A549 (cell line): Measurements from ENCODE around the gene GAK. TPM values are rescaled to one million over a fixed set of nuclear protein-coding genes. Genes with fewer than 3 reads are reported as not detected.

Source experiments
- ATAC-seq, 2 experiments: fragments of 200-7000 bp in 1 of 2; fragments of >200 bp in 1 of 2; cut with Nextera tagmentation in 1 of 2; cut with Tn5 transposase in 1 of 2; 3 replicates each; pipeline versions ENCODE4 v1.8.0 to v1.9.1; 2018 to 2020; ENCODE audit warnings: mild to moderate bottlenecking in 1 of 2, moderate library complexity in 1 of 2
- CTCF ChIA-PET: fragments of 300-600 bp; sonication (Branson Sonifier 250); formaldehyde crosslinking; extraction: SDS; loops from one replicate; lab custom pipeline; 2021; ENCODE audit warnings: antibody characterized with exemption, inconsistent platforms; lab: Yijun Ruan, JAX
- POLR2A ChIA-PET: fragments of 350-600 bp; formaldehyde crosslinking; extraction: SDS; loops from one replicate; lab custom pipeline; 2021; ENCODE audit warnings: antibody characterized with exemption, inconsistent platforms; lab: Yijun Ruan, JAX
- DNase-seq, 2 experiments: peaks; one replicate each; pipeline versions ENCODE4 v3.0.0 to v3.0.0-alpha.2; 2011 to 2016; ENCODE audit warnings: low read depth in 1 of 2, low spot score in 1 of 2
- FAIRE-seq: peaks from 2 replicates; lab custom pipeline; 2011; peaks lifted over from hg19 to GRCh38; lab: Jason Lieb, UNC
- H3K27ac ChIP-seq, 2 experiments: fragments of >200 bp; sonication (Bioruptor Twin); formaldehyde crosslinking; 3 replicates each; pipeline ENCODE4 v1.5.1; 2016 to 2017
- H3K4me1 ChIP-seq: fragments of >200 bp; sonication (Bioruptor Twin); formaldehyde crosslinking; 3 replicates; pipeline ENCODE4 v1.6.1; 2016
- H3K4me2 ChIP-seq: fragments of >200 bp; sonication (Bioruptor Twin); formaldehyde crosslinking; 3 replicates; pipeline ENCODE4 v1.6.1; 2016
- H3K4me3 ChIP-seq: fragments of >200 bp; sonication (Bioruptor Twin); formaldehyde crosslinking; 3 replicates; pipeline ENCODE4 v1.5.1; 2016
- H3K9me3 ChIP-seq: fragments of >200 bp; sonication (Bioruptor Twin); formaldehyde crosslinking; 3 replicates; pipeline ENCODE4 v1.6.1; 2016
- BCL3 ChIP-seq: fragments of >200 bp; sonication (Bioruptor Twin); formaldehyde crosslinking; IDR thresholded peaks from 3 replicates; pipeline ENCODE4 v1.6.1; 2016
- BHLHE40 ChIP-seq: IDR thresholded peaks from 2 replicates; pipeline ENCODE4 v1.6.1; 2012; ENCODE audit warnings: low read depth, low read length, inconsistent platforms
- CEBPB ChIP-seq, 2 experiments: fragments of >200 bp in 1 of 2; sonication (Bioruptor Twin) in 1 of 2; formaldehyde crosslinking in 1 of 2; IDR thresholded peaks; 2 replicates each; pipeline ENCODE4 v1.6.1; 2012 to 2016
- CHD4 ChIP-seq: fragments of 200-600 bp; sonication (generic); IDR thresholded peaks from 2 replicates; pipeline ENCODE4 v1.6.1; 2016; ENCODE audit warnings: antibody characterized with exemption, mild to moderate bottlenecking, borderline replicate concordance
- CTCF ChIP-seq: fragments of >200 bp; sonication (Bioruptor Twin); formaldehyde crosslinking; IDR thresholded peaks from 3 replicates; pipeline ENCODE4 v1.5.1; 2016
- EHMT2 ChIP-seq: fragments of 200-600 bp; sonication (generic); IDR thresholded peaks from 2 replicates; pipeline ENCODE4 v1.6.1; 2016; ENCODE audit warnings: antibody characterized with exemption, low read depth, mild to moderate bottlenecking, moderate library complexity
- FOSB ChIP-seq: fragments of 250-450 bp; sonication (Bioruptor Pico); IDR thresholded peaks from 2 replicates; pipeline ENCODE4 v1.5.0; 2020; ENCODE audit warnings: mild to moderate bottlenecking, moderate library complexity
- FOSL2 ChIP-seq, 2 experiments: fragments of 450-650 bp in 1 of 2; fragments of >200 bp in 1 of 2; sonication (Bioruptor Twin) in 1 of 2; formaldehyde crosslinking; IDR thresholded peaks; 2 replicates each; pipeline versions ENCODE4 v1.5.0 to v1.6.1; 2016 to 2020; ENCODE audit warnings: mild to moderate bottlenecking in 1 of 2, moderate library complexity in 1 of 2
- HDAC2 ChIP-seq: fragments of 200-600 bp; sonication (generic); IDR thresholded peaks from 2 replicates; pipeline ENCODE4 v1.6.1; 2016
- HEYL ChIP-seq: fragments of 250-450 bp; sonication (Bioruptor Pico); IDR thresholded peaks from 2 replicates; pipeline ENCODE4 v1.8.0; 2021; ENCODE audit warnings: mild to moderate bottlenecking, moderate library complexity
- HOXB5 ChIP-seq: fragments of 250-450 bp; sonication (Bioruptor Pico); IDR thresholded peaks from 2 replicates; pipeline ENCODE4 v1.5.0; 2020; ENCODE audit warnings: mild to moderate bottlenecking, moderate library complexity
- JUN ChIP-seq, 2 experiments: fragments of >200 bp; sonication (Bioruptor Twin); formaldehyde crosslinking; IDR thresholded peaks; 2 replicates in 1 of 2; 3 replicates in 1 of 2; pipeline ENCODE4 v1.6.1; 2016 to 2017
- KDM1A ChIP-seq: fragments of 200-600 bp; sonication (generic); IDR thresholded peaks from 2 replicates; pipeline ENCODE4 v1.6.1; 2016; ENCODE audit warnings: low read depth, mild to moderate bottlenecking
- NFE2L2 ChIP-seq: fragments of 150-350 bp; conservative IDR thresholded peaks from 2 replicates; pipeline ENCODE4 v1.6.1; 2014; ENCODE audit warnings: low read length
- NPAS2 ChIP-seq: fragments of 250-450 bp; sonication (Bioruptor Pico); IDR thresholded peaks from 2 replicates; pipeline ENCODE4 v1.8.0; 2022; ENCODE audit warnings: mild to moderate bottlenecking, moderate library complexity, borderline replicate concordance
- PBX3 ChIP-seq: IDR thresholded peaks from 2 replicates; pipeline ENCODE4 v1.6.1; 2012
- POLR2A ChIP-seq: IDR thresholded peaks from 2 replicates; pipeline ENCODE4 v1.6.1; 2012; ENCODE audit warnings: mild to moderate bottlenecking, low read length
- RFX5 ChIP-seq: fragments of 450-650 bp; IDR thresholded peaks from 2 replicates; pipeline ENCODE4 v1.7.1; 2014; ENCODE audit warnings: antibody characterized with exemption, mild to moderate bottlenecking, moderate library complexity
- RNF2 ChIP-seq: fragments of 200-600 bp; sonication (generic); IDR thresholded peaks from 2 replicates; pipeline ENCODE4 v1.6.1; 2016; ENCODE audit warnings: low read depth, mild to moderate bottlenecking, antibody characterized with exemption, moderate library complexity, borderline replicate concordance
- TP53 ChIP-seq: fragments of 250-450 bp; sonication (Bioruptor Pico); IDR thresholded peaks from 2 replicates; pipeline ENCODE4 v1.5.0; 2021; ENCODE audit warnings: mild to moderate bottlenecking, moderate library complexity
- USF2 ChIP-seq: fragments of 450-650 bp; IDR thresholded peaks from 2 replicates; pipeline ENCODE4 v1.6.1; 2014; ENCODE audit warnings: antibody characterized with exemption
- ZFP36 ChIP-seq: fragments of 450-650 bp; IDR thresholded peaks from 2 replicates; pipeline ENCODE4 v1.6.1; 2014; ENCODE audit warnings: borderline replicate concordance; ENCODE audit not compliant: partially characterized antibody
- WGBS: methylation state at CpG from one replicate; pipeline ENCODE4 v1.1.6; 2017; ENCODE audit errors: missing lambda C conversion rate; 5-methylcytosine and 5-hydroxymethylcytosine counted together
- polyA plus RNA-seq, 4 experiments: library from polyadenylated mRNA; depleted of rRNA in 3 of 4; stranded (reverse); fragments of >200 nt; fragmentation: RNase III in 1 of 4; extraction: RNeasy Plus Mini Kit Qiagen cat#74134 plus additional on column Dnase treatment in 1 of 4; gene quantifications; 2 replicates in 3 of 4; 3 replicates in 1 of 4; pipeline ENCODE4 v1.2.3, GENCODE V29; 2011 to 2017

GAK gene
- polyA plus RNA-seq, 2 of the 4 experiments (the other 2 are of a cell fraction), result 13.8 to 34.3 TPM

- TF ChIP-seq NPAS2 (CRISPR knock-in tag), result no peak
- TF ChIP-seq TP53 (CRISPR knock-in tag), result no peak
- TF ChIP-seq BHLHE40, result no peak
- TF ChIP-seq EHMT2, result no peak
- no peak for TF ChIP-seq ZFP36
- no peak for TF ChIP-seq FOSL2 (IDR thresholded peaks at IDR 0.05)
- no peak for TF ChIP-seq FOSL2 (CRISPR knock-in tag; IDR thresholded peaks at IDR 0.05)
- no peak for TF ChIP-seq HDAC2
- no peak for TF ChIP-seq POLR2A
- TF ChIP-seq RFX5, result no peak
- no peak for TF ChIP-seq HOXB5 (CRISPR knock-in tag)
- no peak for TF ChIP-seq HEYL (CRISPR knock-in tag)
- TF ChIP-seq, all 56 proteins: peak for 0
Measured at GRCh38 chr4:820230-821172, 111.6 kb downstream of the GAK start (continued).

- no peaks in the 10 kb centered on the region for H3K4me1 ChIP-seq
- POLR2A ChIA-PET, result no interaction called here
- H3K9me3 ChIP-seq, result no peaks in the 10 kb centered on the region
- WGBS, result 31% methylated on average over 10 of the region's 20 CpGs
- CTCF ChIA-PET, result interaction anchor here (0.6 to 0.7 kb wide), 3 partner anchors 10 to 106 kb away, joined by 3 read pairs; no protein-coding TSS in a partner anchor
- FAIRE-seq (no peak), ATAC-seq (no peak), DNase-seq (no peak)
- H3K4me3 ChIP-seq, result no peak overlapping the region
- no peak overlapping the region for H3K27ac ChIP-seq
- no peak for TF ChIP-seq USF2
- no peak for TF ChIP-seq NPAS2 (CRISPR knock-in tag)
- TF ChIP-seq KDM1A, result no peak
- no peak for TF ChIP-seq HEYL (CRISPR knock-in tag)
- no peak for TF ChIP-seq FOSL2 (IDR thresholded peaks at IDR 0.05)
- no peak for TF ChIP-seq FOSL2 (CRISPR knock-in tag; IDR thresholded peaks at IDR 0.05)
- no peak for TF ChIP-seq NFE2L2
- no peak for TF ChIP-seq RNF2
- no peak for TF ChIP-seq JUN (IDR thresholded peaks at IDR 0.05)
- no peak for TF ChIP-seq FOSB (CRISPR knock-in tag)
- TF ChIP-seq CEBPB (IDR thresholded peaks at IDR 0.05), result no peak
- no peak for TF ChIP-seq CHD4
- TF ChIP-seq BHLHE40, result no peak
- no peak for TF ChIP-seq BCL3
- TF ChIP-seq PBX3, result no peak
- TF ChIP-seq CTCF, result no peak
- H3K4me2 ChIP-seq, result no peak overlapping the region
Measured at GRCh38 chr4:819401-820229, 112.5 kb downstream of the GAK start.
